AG09319 (cell line): ENCODE data around the gene UGT1A3.
"Not testable (repeated sequence)": the region's sequence is repeated elsewhere in the genome, so short reads cannot be mapped to it uniquely, and the experiment has no call there.

Experiments used
- DNase-seq: peaks from one replicate; pipeline ENCODE4 v3.0.0-alpha.2; 2010; ENCODE audit warnings: low read depth; ENCODE audit errors: extremely low read depth
- TF ChIP-seq, protein P1 (sequence below): IDR thresholded peaks from 2 replicates; pipeline ENCODE4 v1.5.1; 2011; ENCODE audit warnings: low read depth, mild to moderate bottlenecking, inconsistent platforms, low read length, moderate library complexity

Gene UGT1A3

DNA sequence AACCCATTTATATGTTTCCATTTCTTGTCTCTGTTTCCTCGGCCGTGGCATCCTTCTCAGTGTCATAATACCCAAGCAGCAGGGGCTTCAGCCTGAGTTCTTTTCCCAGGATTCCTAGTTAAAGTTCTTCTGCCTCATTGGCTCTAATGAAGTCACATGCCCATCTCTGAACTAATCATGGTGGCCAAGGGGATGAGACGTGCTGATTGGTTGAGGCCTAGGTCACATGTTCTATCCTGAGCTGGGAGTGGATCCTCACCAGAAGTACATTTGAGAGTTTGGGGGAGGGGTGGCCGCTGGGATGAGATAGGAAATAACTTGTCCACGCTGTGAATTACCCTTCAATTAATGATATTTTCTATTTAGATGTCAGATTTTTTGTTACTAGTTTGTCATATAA lies 19.9 kb upstream of the UGT1A3 start:
- TF ChIP-seq, protein P1, sequence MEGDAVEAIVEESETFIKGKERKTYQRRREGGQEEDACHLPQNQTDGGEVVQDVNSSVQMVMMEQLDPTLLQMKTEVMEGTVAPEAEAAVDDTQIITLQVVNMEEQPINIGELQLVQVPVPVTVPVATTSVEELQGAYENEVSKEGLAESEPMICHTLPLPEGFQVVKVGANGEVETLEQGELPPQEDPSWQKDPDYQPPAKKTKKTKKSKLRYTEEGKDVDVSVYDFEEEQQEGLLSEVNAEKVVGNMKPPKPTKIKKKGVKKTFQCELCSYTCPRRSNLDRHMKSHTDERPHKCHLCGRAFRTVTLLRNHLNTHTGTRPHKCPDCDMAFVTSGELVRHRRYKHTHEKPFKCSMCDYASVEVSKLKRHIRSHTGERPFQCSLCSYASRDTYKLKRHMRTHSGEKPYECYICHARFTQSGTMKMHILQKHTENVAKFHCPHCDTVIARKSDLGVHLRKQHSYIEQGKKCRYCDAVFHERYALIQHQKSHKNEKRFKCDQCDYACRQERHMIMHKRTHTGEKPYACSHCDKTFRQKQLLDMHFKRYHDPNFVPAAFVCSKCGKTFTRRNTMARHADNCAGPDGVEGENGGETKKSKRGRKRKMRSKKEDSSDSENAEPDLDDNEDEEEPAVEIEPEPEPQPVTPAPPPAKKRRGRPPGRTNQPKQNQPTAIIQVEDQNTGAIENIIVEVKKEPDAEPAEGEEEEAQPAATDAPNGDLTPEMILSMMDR = no peak
- no peak for DNase-seq

DNA sequence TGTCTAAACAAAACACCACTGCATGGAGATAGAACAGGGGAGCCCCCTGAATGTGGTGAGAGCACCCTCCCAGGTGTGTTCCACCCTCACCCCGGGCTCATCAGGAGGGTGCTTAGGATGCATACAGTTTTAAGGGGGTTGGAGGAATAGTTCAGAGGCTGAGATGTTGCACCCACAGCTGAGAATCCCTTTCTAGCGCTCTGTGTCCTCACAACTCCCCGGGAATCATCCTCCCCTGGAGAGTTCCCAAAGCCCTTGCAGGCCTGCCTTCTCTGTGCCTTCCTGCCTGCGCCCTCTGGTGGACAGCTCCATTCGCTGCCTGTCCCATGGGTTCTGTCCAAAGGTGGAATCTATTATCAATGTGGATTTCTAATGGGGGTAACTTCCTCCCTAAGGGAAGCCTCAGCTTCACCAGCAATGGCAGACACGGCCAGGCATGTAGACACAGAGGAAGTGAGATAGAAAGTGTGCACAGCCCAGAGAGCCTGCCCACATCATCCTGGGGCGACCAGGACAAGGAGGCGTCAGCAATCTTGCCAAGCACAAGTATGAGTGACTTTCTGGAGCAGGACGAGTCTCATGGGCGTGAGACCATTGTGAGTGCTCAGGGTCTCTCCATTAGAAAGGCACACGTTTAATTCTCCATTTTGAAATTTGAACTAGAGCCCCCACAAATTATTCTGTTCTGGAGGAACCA lies 17.4 kb upstream of the UGT1A3 start:
- peak; percentile 38 for DNase-seq
- TF ChIP-seq, protein P1 = peak; percentile 95

DNA sequence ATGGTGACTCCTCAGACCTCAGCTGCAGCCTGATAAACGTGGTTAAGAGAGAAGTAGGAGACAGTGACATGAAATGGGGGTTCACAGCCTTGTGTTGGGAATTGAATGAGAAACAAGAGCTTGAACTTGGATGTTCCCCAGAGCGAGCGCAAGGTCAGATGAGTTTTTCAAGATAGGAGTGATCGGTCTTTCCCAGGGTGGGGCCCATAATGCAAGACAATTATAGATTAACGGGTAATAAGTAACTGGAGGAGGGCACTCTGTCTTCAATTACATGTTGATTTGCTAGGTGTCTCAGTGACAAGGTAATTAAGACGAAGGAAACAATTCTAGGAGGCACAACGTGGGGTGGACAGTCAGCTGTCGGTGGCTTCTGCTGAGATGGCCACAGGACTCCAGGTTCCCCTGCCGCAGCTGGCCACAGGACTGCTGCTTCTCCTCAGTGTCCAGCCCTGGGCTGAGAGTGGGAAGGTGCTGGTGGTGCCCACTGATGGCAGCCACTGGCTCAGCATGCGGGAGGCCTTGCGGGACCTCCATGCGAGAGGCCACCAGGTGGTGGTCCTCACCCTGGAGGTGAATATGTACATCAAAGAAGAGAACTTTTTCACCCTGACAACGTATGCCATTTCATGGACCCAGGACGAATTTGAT lies 16.1 kb upstream of the UGT1A3 start, which contains the start of gene UGT1A5:
UGT1A5 (plus strand) TSS at position 297 of the 651 bp plus-strand sequence; CDS start at position 382, 85 bp downstream.
- no peak for DNase-seq
- TF ChIP-seq, protein P1 = no peak

DNA sequence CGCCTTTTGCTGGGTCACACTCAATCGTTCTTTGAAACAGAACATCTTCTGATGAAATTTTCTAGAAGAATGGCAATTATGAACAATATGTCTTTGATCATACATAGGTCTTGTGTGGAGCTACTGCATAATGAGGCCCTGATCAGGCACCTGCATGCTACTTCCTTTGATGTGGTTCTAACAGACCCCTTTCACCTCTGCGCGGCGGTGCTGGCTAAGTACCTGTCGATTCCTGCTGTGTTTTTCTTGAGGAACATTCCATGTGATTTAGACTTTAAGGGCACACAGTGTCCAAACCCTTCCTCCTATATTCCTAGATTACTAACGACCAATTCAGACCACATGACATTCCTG lies 15.6 kb upstream of the UGT1A3 start:
- DNase-seq = no peak
- TF ChIP-seq, protein P1 = no peak

DNA sequence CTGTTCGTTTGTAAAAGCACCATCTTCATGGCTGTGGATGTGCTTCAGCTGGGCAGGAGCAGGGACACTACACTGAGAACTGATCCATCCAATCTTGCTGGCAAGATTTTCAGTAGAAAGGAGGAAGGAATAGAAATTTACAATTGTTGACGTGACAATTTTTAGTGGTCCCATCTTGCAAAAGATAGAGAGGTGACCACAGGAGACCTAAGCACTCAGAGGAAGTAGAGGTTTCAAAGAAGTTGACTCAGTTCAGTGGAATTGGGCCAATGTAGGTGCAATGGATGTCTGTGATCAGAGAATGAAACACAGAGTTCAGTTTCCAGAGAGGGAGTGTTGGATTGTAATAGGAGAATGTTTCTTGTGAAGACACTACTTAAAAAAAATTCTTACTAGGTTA lies 14.7 kb upstream of the UGT1A3 start:
- DNase-seq = no peak
- TF ChIP-seq, protein P1 = no peak

DNA sequence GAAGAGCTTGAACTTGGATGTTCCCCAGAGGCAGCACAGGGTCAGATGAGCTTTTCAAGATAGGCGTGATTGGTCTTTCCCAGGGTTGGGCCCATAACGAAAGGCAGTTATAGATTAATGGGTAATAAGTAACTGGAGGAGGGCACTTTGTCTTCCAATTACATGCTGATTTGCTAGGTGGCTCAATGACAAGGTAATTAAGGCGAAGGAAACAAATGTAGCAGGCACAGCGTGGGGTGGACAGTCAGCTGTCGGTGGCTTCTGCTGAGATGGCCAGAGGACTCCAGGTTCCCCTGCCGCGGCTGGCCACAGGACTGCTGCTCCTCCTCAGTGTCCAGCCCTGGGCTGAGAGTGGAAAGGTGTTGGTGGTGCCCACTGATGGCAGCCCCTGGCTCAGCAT lies 10.3 kb upstream of the UGT1A3 start, which contains the start of gene UGT1A4:
UGT1A4 (plus strand) TSS at position 185 of the 400 bp plus-strand sequence; CDS start at position 270, 85 bp downstream.
- TF ChIP-seq, protein P1 = no peak
- no peak for DNase-seq

DNA sequence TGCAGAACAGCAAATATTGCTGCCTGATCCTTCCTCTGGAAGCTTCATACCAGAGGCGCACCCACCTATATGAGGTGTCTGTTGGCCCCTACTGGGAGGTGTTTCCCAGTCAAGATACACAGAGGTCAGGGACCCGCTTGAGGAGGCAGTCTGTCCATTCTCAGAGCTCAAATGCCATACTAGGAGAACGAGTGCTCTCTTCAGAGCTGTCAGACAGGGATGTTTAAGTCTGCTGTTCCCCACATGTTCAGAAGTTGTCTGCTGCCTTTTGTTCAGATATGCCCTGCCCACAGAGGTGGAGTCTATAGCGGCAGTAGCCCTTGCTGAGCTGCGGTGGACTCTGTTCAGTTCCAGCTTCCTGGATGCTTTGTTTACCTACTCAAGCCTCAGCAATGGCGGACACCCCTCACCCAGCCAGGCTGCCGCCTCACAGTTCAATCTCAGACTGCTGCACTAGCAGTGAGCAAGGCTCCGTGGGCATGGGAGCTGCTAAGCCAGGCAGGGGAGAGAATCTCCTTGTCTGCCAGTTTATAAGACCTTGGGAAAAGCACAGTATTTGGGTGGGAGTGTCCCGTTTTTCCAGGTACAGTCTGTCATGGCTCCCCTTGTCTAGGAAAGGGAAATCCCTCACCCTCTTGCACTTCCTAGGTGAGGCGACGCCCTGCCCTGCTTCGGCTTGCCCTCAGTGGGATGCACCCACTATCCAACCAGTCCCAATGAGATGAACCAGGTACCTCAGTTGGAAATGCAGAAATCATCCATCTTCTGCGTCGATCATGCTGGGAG lies 8.2 kb downstream of the UGT1A3 start:
- DNase-seq = not testable (repeated sequence)
